ENCODE data around the gene RAPGEF5. TPM values are rescaled to one million over a fixed set of nuclear protein-coding genes. Genes with fewer than 3 reads are reported as not detected.

The RAPGEF5 gene
- total RNA-seq, 1 experiment from 2014 or later = 15.6 TPM

GRCh38 chr7:22137466-22137865 lies 219.5 kb downstream of the RAPGEF5 start:
- Histone ChIP-seq H3K36me3 (ENCODE audit: control insufficient read depth in 1 of 2, insufficient read depth in 2 of 2, low read length in 2 of 2) (no peaks in the 10 kb centered on the region; a peak in 2 of 4 replicates), H3K4me3 (replicated peaks in 1 of 2; ENCODE audit: low read depth in 1 of 2, low read length in 2 of 2) (no peak overlapping the region), H3K27ac (ENCODE audit: low read depth, low read length) (no peak overlapping the region), H3K9me2 (ENCODE audit: insufficient read depth) (no peaks in the 10 kb centered on the region), H2AFZ (ENCODE audit: low read depth, low read length, poor library complexity, severe bottlenecking) (no peak overlapping the region), H3K4me1 (ENCODE audit: control insufficient read depth in 1 of 2, insufficient read depth in 2 of 2, low read length in 2 of 2) (no peaks in the 10 kb centered on the region), H4K20me1 (ENCODE audit: insufficient read depth) (no peaks in the 10 kb centered on the region), H3K9ac (ENCODE audit: low read length) (no peak overlapping the region), H3K4me2 (ENCODE audit: low read length) (no peak overlapping the region), H3K9me3 (ENCODE audit: control insufficient read depth in 1 of 2, insufficient read depth in 1 of 2, low read depth in 1 of 2, low read length in 2 of 2) (no peaks in the 10 kb centered on the region), H3K27me3 (ENCODE audit: insufficient read depth, low read length) (no peaks in the 10 kb centered on the region), H3K79me2 (ENCODE audit: insufficient read depth, low read length) (no peaks in the 10 kb centered on the region)
- ATAC-seq (no peak), DNase-seq (ENCODE audit: low read depth, low spot score) (no peak)
- no TSS peak for BruUV-seq (replicated peaks)
- intact Hi-C loops (cut with micrococcal nuclease) = no loop called here
- ChIA-PET RAD21 (ENCODE audit: low non-redundant PET in 1 of 2, low total read pairs in 2 of 2, uncharacterized antibody in 2 of 2, unreplicated experiment in 2 of 2) (no interaction called here), CTCF (no interaction called here), POLR2A (no interaction called here)
- no peak for TF ChIP-seq EZH2phosphoT487 (IDR thresholded peaks at IDR 0.05; ENCODE audit: borderline replicate concordance)
- TF ChIP-seq, protein P1, sequence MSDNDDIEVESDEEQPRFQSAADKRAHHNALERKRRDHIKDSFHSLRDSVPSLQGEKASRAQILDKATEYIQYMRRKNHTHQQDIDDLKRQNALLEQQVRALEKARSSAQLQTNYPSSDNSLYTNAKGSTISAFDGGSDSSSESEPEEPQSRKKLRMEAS (IDR thresholded peaks at IDR 0.05) = no peak
- TF ChIP-seq CBX3 (IDR thresholded peaks at IDR 0.05; ENCODE audit: low read depth) = no peak
- TF ChIP-seq ELF1 (IDR thresholded peaks at IDR 0.05; ENCODE audit: borderline replicate concordance, low read depth) = no peak
- TF ChIP-seq SIN3A (IDR thresholded peaks at IDR 0.05; ENCODE audit: low read depth) = no peak
- TF ChIP-seq YY1 (IDR thresholded peaks at IDR 0.05; ENCODE audit: extremely low read depth, insufficient replicate concordance, low read depth, low read length) = no peak
- no peak for TF ChIP-seq SRF (IDR thresholded peaks at IDR 0.05; ENCODE audit: low read depth)
- no peak for TF ChIP-seq ZNF274 (IDR thresholded peaks at IDR 0.05; ENCODE audit: low read depth, low read length)
- TF ChIP-seq EGR1 (IDR thresholded peaks at IDR 0.05; ENCODE audit: low read depth) = no peak
- no peak for TF ChIP-seq FOSL1 (IDR thresholded peaks at IDR 0.05; ENCODE audit: low read depth)
- no peak for TF ChIP-seq ZBTB33 (IDR thresholded peaks at IDR 0.05; ENCODE audit: extremely low read depth, insufficient replicate concordance, low read length)
- TF ChIP-seq POLR2A (IDR thresholded peaks at IDR 0.05; ENCODE audit: borderline replicate concordance, extremely low read depth, insufficient read depth, insufficient read length) = no peak
- TF ChIP-seq, protein P2, sequence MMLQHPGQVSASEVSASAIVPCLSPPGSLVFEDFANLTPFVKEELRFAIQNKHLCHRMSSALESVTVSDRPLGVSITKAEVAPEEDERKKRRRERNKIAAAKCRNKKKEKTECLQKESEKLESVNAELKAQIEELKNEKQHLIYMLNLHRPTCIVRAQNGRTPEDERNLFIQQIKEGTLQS (IDR thresholded peaks at IDR 0.05) = no peak
- no peak for TF ChIP-seq RAD21 (IDR thresholded peaks at IDR 0.05; ENCODE audit: low read depth)
- TF ChIP-seq TCF7L2 (IDR thresholded peaks at IDR 0.05; ENCODE audit: borderline replicate concordance, extremely low read depth, insufficient read depth, insufficient read length) = no peak
- TF ChIP-seq SP1 (IDR thresholded peaks at IDR 0.05; ENCODE audit: low read depth) = no peak
